Measurements from ENCODE around the gene PAPSS2.

GRCh38 chr10:87652261-87652660 lies 7.4 kb upstream of the PAPSS2 start:
- TF ChIP-seq EP300 (IDR thresholded peaks at IDR 0.05) (no peak), POLR2A (IDR thresholded peaks at IDR 0.05) (no peak)

All from sigmoid colon (tissue), 4 donors.